Activated T-helper 1 cell treated with anti-CD3 and anti-CD28 coated beads, Interleukin-12 subunit alpha, Interleukin-12 subunit beta, Interleukin-2, Interleukin-4 antibody, amounts not matched to agents 30 ng/mL and 10 ng/mL and 1 ng/mL, durations not matched to agents 14 hours and 24 hours and 36 hours (primary cell): Measurements from ENCODE around the gene NHP2. TPM values are rescaled to one million over a fixed set of nuclear protein-coding genes. Genes with fewer than 3 reads are reported as not detected.
"Not testable (repeated sequence)": the region's sequence is repeated elsewhere in the genome, so short reads cannot be mapped to it uniquely, and the experiment has no call there.

Experiments
- DNase-seq: peaks from one replicate; pipeline ENCODE4 v3.0.0; 2021; ENCODE audit warnings: low spot score
- H3K27ac Mint-ChIP-seq: one replicate; pipeline ENCODE4 v1.8.0; 2021; ENCODE audit warnings: mild to moderate bottlenecking, mixed read lengths
- H3K27me3 Mint-ChIP-seq: one replicate; pipeline ENCODE4 v1.8.0; 2022; ENCODE audit warnings: mild to moderate bottlenecking, moderate library complexity, mixed read lengths; ENCODE audit not compliant: insufficient read depth
- H3K36me3 Mint-ChIP-seq: one replicate; pipeline ENCODE4 v1.8.0; 2021; ENCODE audit warnings: low read depth, mixed read lengths
- H3K4me1 Mint-ChIP-seq: one replicate; pipeline ENCODE4 v1.8.0; 2021; ENCODE audit warnings: low read depth, mixed read lengths
- H3K4me3 Mint-ChIP-seq: one replicate; pipeline ENCODE4 v1.8.0; 2021; ENCODE audit warnings: mild to moderate bottlenecking, moderate library complexity, mixed read lengths
- H3K9me3 Mint-ChIP-seq: one replicate; pipeline ENCODE4 v1.8.0; 2021; ENCODE audit warnings: mixed read lengths
- intact Hi-C: fragments of 100-400 bp; cut with micrococcal nuclease; formaldehyde crosslinking; loops from one replicate; pipeline ENCODE4 v1.15.1; 2024
- total RNA-seq: library from RNA; stranded (reverse); gene quantifications from 2 replicates; pipeline ENCODE4 v1.2.3, GENCODE V29; 2022

The NHP2 gene
- 264 and 265 TPM in 2 replicates for total RNA-seq

- H3K4me1 Mint-ChIP-seq: peaks cover 54% of the 10 kb centered on the region
Measured at GRCh38 chr5:178153530-178154340, at the start of gene NHP2. TSS of gene NHP2 (minus strand) at chr5:178153885. CDS start at chr5:178153817, 68 bp downstream.

GRCh38 chr5:178202541-178202940, 48.9 kb upstream of the NHP2 start:
- peak overlapping the region; percentile 64 for H3K4me3 Mint-ChIP-seq
- no peak overlapping the region for H3K27ac Mint-ChIP-seq
- peaks cover 2% of the 10 kb centered on the region for H3K27me3 Mint-ChIP-seq
- H3K9me3 Mint-ChIP-seq: no peaks in the 10 kb centered on the region
- peaks cover 25% of the 10 kb centered on the region for H3K36me3 Mint-ChIP-seq
- DNase-seq: no peak
- peaks cover 23% of the 10 kb centered on the region for H3K4me1 Mint-ChIP-seq
- intact Hi-C loops: loop anchor here (10.0 kb wide), 2 partner anchors 1178 to 1412 kb away; partner anchors contain the start of gene ZNF346

More at GRCh38 chr5:178153530-178154340, at the start of gene NHP2:
- peak; percentile 98 for DNase-seq
- no peaks in the 10 kb centered on the region for H3K9me3 Mint-ChIP-seq
- intact Hi-C loops: loop anchor here (1.0 to 5.0 kb wide), 8 partner anchors 11 to 1506 kb away; partner anchors contain the start of genes HNRNPAB, MXD3, N4BP3 and RMND5B
- H3K36me3 Mint-ChIP-seq: peaks cover 28% of the 10 kb centered on the region
- peak within 1 kb of the TSS; percentile 97 for H3K4me3 Mint-ChIP-seq
- peak within 1 kb of the TSS; percentile 86 for H3K27ac Mint-ChIP-seq
- H3K27me3 Mint-ChIP-seq: no peaks in the 10 kb centered on the region

GRCh38 chr5:178201927-178202235, 48.2 kb upstream of the NHP2 start:
- Mint-ChIP-seq H3K27ac (no peak overlapping the region), H3K9me3 (no peaks in the 10 kb centered on the region), H3K4me3 (peak overlapping the region; percentile 37), H3K36me3 (peaks cover 18% of the 10 kb centered on the region), H3K4me1 (peaks cover 19% of the 10 kb centered on the region), H3K27me3 (peaks cover 4% of the 10 kb centered on the region)
- DNase-seq: no peak
- intact Hi-C loops: loop anchor here (10.0 kb wide), 2 partner anchors 1177 to 1413 kb away; partner anchors contain the start of gene ZNF346

- DNase-seq: no peak
- Mint-ChIP-seq H3K27me3 (peaks cover 7% of the 10 kb centered on the region), H3K9me3 (no peaks in the 10 kb centered on the region), H3K4me1 (peaks cover 14% of the 10 kb centered on the region), H3K27ac (no peak overlapping the region), H3K4me3 (no peak overlapping the region), H3K36me3 (peaks cover 14% of the 10 kb centered on the region)
- intact Hi-C loops: loop anchor here (10.0 kb wide), 2 partner anchors 1177 to 1413 kb away; partner anchors contain the start of gene ZNF346
Measured at GRCh38 chr5:178201221-178201926, 47.7 kb upstream of the NHP2 start.

GRCh38 chr5:178199581-178200434, 46.1 kb upstream of the NHP2 start:
- intact Hi-C loops: loop anchor here (10.0 kb wide), 2 partner anchors 1175 to 1415 kb away; partner anchors contain the start of gene ZNF346
- DNase-seq: no peak
- Mint-ChIP-seq H3K9me3 (no peaks in the 10 kb centered on the region), H3K27me3 (peaks cover 13% of the 10 kb centered on the region), H3K4me1 (peaks cover 7% of the 10 kb centered on the region), H3K36me3 (peaks cover 3% of the 10 kb centered on the region), H3K4me3 (no peak overlapping the region), H3K27ac (no peak overlapping the region)

GRCh38 chr5:178198706-178199105, 45.0 kb upstream of the NHP2 start:
- no peak overlapping the region for H3K4me3 Mint-ChIP-seq
- peaks cover 13% of the 10 kb centered on the region for H3K4me1 Mint-ChIP-seq
- DNase-seq: no peak
- intact Hi-C loops: no loop called here
- peaks cover 21% of the 10 kb centered on the region for H3K27me3 Mint-ChIP-seq
- H3K36me3 Mint-ChIP-seq: no peaks in the 10 kb centered on the region
- H3K27ac Mint-ChIP-seq: no peak overlapping the region
- no peaks in the 10 kb centered on the region for H3K9me3 Mint-ChIP-seq

GRCh38 chr5:178198151-178198550, 44.5 kb upstream of the NHP2 start:
- H3K4me1 Mint-ChIP-seq: peaks cover 17% of the 10 kb centered on the region
- H3K27me3 Mint-ChIP-seq: peaks cover 23% of the 10 kb centered on the region
- H3K4me3 Mint-ChIP-seq: not testable (repeated sequence)

GRCh38 chr5:178196986-178197385, 43.3 kb upstream of the NHP2 start:
- Mint-ChIP-seq H3K9me3 (no peaks in the 10 kb centered on the region), H3K27me3 (peaks cover 31% of the 10 kb centered on the region)
- intact Hi-C loops: no loop called here

More at GRCh38 chr5:178198151-178198550, 44.5 kb upstream of the NHP2 start:
- intact Hi-C loops, H3K9me3 Mint-ChIP-seq, H3K36me3 Mint-ChIP-seq, DNase-seq, H3K27ac Mint-ChIP-seq: not testable (repeated sequence)

GRCh38 chr5:178196281-178196812, 42.7 kb upstream of the NHP2 start:
- H3K9me3 Mint-ChIP-seq: no peaks in the 10 kb centered on the region
- H3K4me1 Mint-ChIP-seq: peaks cover 20% of the 10 kb centered on the region
- H3K36me3 Mint-ChIP-seq: no peaks in the 10 kb centered on the region

More at GRCh38 chr5:178196986-178197385, 43.3 kb upstream of the NHP2 start:
- H3K36me3 Mint-ChIP-seq: no peaks in the 10 kb centered on the region
- no peak for DNase-seq
- no peak overlapping the region for H3K4me3 Mint-ChIP-seq
- no peak overlapping the region for H3K27ac Mint-ChIP-seq
- H3K4me1 Mint-ChIP-seq: peaks cover 20% of the 10 kb centered on the region

GRCh38 chr5:178194026-178194425, 40.3 kb upstream of the NHP2 start:
- Mint-ChIP-seq H3K27ac (no peak overlapping the region), H3K36me3 (no peaks in the 10 kb centered on the region), H3K27me3 (peaks cover 34% of the 10 kb centered on the region), H3K4me3 (no peak overlapping the region), H3K4me1 (peaks cover 20% of the 10 kb centered on the region), H3K9me3 (no peaks in the 10 kb centered on the region)
- no peak for DNase-seq
- intact Hi-C loops: no loop called here

More at GRCh38 chr5:178196281-178196812, 42.7 kb upstream of the NHP2 start:
- Mint-ChIP-seq H3K27me3 (peaks cover 31% of the 10 kb centered on the region), H3K27ac (no peak overlapping the region), H3K4me3 (no peak overlapping the region)
- no peak for DNase-seq
- intact Hi-C loops: no loop called here

- intact Hi-C loops: no loop called here
- no peak overlapping the region for H3K4me3 Mint-ChIP-seq
- DNase-seq: no peak
- no peaks in the 10 kb centered on the region for H3K36me3 Mint-ChIP-seq
- H3K27ac Mint-ChIP-seq: no peak overlapping the region
- peaks cover 34% of the 10 kb centered on the region for H3K27me3 Mint-ChIP-seq
- H3K9me3 Mint-ChIP-seq: no peaks in the 10 kb centered on the region
- H3K4me1 Mint-ChIP-seq: peaks cover 20% of the 10 kb centered on the region
Measured at GRCh38 chr5:178193251-178193809, 39.6 kb upstream of the NHP2 start.

- Mint-ChIP-seq H3K9me3 (no peaks in the 10 kb centered on the region), H3K4me1 (peaks cover 20% of the 10 kb centered on the region), H3K27ac (no peak overlapping the region), H3K36me3 (no peaks in the 10 kb centered on the region), H3K27me3 (peaks cover 34% of the 10 kb centered on the region), H3K4me3 (no peak overlapping the region)
- intact Hi-C loops: no loop called here
- DNase-seq: no peak
Measured at GRCh38 chr5:178192787-178193186, 39.1 kb upstream of the NHP2 start.
